Breast epithelium (tissue), 4 donors: ENCODE results near the gene ZNF668. TPM values are rescaled to one million over a fixed set of nuclear protein-coding genes. Genes with fewer than 3 reads are reported as not detected.

Experiments
- DNase-seq, 2 donors: peaks; one replicate each; pipeline ENCODE4 v3.0.0-alpha.2; 2019; ENCODE audit warnings: low spot score in 2 of 2
- H3K27ac ChIP-seq, 2 donors: fragments of 200-600 bp; sonication (generic) in 1 of 2; one replicate each; pipeline ENCODE4 v1.5.1; 2016 to 2019; ENCODE audit warnings: mild to moderate bottlenecking in 1 of 2
- H3K27me3 ChIP-seq, 2 donors: fragments of 200-600 bp; sonication (generic) in 1 of 2; one replicate each; pipeline versions ENCODE4 v1.5.1 to v1.6.0; 2017 to 2019; ENCODE audit warnings: control low read depth in 1 of 2, mild to moderate bottlenecking in 1 of 2
- H3K36me3 ChIP-seq: fragments of 200-600 bp; one replicate; pipeline ENCODE4 v1.5.1; 2019
- H3K4me1 ChIP-seq, 2 donors: fragments of 200-600 bp; sonication (generic); one replicate each; pipeline ENCODE4 v1.5.1; 2016 to 2019; ENCODE audit warnings: control low read depth in 1 of 2
- H3K4me3 ChIP-seq, 3 donors: fragments of 200-600 bp; sonication (generic); 1 replicate in 2 of 3; 2 replicates in 1 of 3; pipeline ENCODE4 v1.5.1; 2016 to 2019; ENCODE audit warnings: mild to moderate bottlenecking in 3 of 3, moderate library complexity in 2 of 3
- H3K9me3 ChIP-seq, 2 donors: fragments of 200-600 bp; sonication (generic) in 1 of 2; one replicate each; pipeline ENCODE4 v1.5.1; 2016 to 2019; ENCODE audit warnings: control low read depth in 1 of 2
- POLR2A ChIP-seq: fragments of 450-650 bp; IDR thresholded peaks from one replicate; pipeline ENCODE4 v1.6.1; 2016; ENCODE audit warnings: antibody characterized with exemption, mild to moderate bottlenecking, moderate library complexity
- POLR2AphosphoS5 ChIP-seq, 3 donors: sonication (generic); formaldehyde crosslinking; IDR thresholded peaks; one replicate each; pipeline ENCODE4 v1.6.1; 2017; ENCODE audit warnings: antibody characterized with exemption in 3 of 3
- intact Hi-C: fragments of 100-400 bp; cut with DNase I; formaldehyde crosslinking; loops from one replicate; pipeline ENCODE4 v1.15.1; 2023; ENCODE audit warnings: low total_unique reads
- total RNA-seq, 3 donors: library from RNA; depleted of rRNA; stranded (reverse); fragments of >200 nt; gene quantifications; one replicate each; pipeline ENCODE4 v1.1.0, GENCODE V29; 2016
- TF ChIP-seq, protein P1 (sequence below), 3 donors: fragments of 450-650 bp; IDR thresholded peaks; one replicate each; pipeline ENCODE4 v1.5.1; 2016 to 2017; ENCODE audit warnings: antibody characterized with exemption in 3 of 3, mild to moderate bottlenecking in 3 of 3, moderate library complexity in 3 of 3

Gene ZNF668
- total RNA-seq, 3 donors from 2014 or later, result 6.7 to 8.9 (median 8.8) TPM

DNA sequence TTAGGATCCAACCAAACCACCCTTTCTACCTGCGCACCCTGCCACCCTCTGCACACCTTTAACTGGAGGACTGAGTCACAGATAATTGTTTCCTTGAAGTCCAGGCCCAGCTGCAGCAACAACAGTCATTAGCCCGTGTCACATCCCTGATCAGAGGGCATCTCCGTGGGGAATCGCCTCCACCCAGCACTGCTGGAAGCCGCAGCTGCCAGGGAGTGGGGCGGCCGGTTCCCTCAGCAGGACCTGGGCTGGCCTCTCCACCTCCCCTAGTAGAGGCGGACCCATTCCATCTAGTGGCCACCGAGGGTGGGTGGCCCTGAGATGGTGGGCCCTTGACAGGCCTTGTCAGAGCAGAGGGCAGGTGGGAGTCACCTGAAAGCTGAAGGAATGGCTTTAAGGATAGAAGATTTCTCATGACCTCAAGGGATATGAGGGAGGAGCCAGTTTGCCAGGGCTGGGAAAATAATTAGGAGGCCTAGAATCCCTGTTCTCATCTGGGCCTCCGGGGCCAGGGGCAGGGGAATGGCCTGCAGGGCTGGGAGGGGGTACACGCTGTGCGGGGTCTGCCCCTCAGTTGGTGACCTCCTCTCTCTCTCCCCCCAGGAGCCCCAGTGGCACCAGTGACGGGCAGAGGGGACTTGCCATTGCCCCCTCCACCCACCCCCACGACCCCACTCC is 8.5 kb upstream of the ZNF668 start:
- H3K4me3 ChIP-seq, result no peak overlapping the region
- H3K4me1 ChIP-seq, result no peaks in the 10 kb centered on the region
- DNase-seq, result no peak
- H3K27ac ChIP-seq, result no peak overlapping the region
- TF ChIP-seq, protein P1, sequence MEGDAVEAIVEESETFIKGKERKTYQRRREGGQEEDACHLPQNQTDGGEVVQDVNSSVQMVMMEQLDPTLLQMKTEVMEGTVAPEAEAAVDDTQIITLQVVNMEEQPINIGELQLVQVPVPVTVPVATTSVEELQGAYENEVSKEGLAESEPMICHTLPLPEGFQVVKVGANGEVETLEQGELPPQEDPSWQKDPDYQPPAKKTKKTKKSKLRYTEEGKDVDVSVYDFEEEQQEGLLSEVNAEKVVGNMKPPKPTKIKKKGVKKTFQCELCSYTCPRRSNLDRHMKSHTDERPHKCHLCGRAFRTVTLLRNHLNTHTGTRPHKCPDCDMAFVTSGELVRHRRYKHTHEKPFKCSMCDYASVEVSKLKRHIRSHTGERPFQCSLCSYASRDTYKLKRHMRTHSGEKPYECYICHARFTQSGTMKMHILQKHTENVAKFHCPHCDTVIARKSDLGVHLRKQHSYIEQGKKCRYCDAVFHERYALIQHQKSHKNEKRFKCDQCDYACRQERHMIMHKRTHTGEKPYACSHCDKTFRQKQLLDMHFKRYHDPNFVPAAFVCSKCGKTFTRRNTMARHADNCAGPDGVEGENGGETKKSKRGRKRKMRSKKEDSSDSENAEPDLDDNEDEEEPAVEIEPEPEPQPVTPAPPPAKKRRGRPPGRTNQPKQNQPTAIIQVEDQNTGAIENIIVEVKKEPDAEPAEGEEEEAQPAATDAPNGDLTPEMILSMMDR (IDR thresholded peaks at IDR 0.05), result no peak
- TF ChIP-seq POLR2A (no peak), POLR2AphosphoS5 (IDR thresholded peaks at IDR 0.05) (no peak)
- no peaks in the 10 kb centered on the region for H3K9me3 ChIP-seq
- no peaks in the 10 kb centered on the region for H3K27me3 ChIP-seq
- intact Hi-C loops, result no loop called here
- no peaks in the 10 kb centered on the region for H3K36me3 ChIP-seq

DNA sequence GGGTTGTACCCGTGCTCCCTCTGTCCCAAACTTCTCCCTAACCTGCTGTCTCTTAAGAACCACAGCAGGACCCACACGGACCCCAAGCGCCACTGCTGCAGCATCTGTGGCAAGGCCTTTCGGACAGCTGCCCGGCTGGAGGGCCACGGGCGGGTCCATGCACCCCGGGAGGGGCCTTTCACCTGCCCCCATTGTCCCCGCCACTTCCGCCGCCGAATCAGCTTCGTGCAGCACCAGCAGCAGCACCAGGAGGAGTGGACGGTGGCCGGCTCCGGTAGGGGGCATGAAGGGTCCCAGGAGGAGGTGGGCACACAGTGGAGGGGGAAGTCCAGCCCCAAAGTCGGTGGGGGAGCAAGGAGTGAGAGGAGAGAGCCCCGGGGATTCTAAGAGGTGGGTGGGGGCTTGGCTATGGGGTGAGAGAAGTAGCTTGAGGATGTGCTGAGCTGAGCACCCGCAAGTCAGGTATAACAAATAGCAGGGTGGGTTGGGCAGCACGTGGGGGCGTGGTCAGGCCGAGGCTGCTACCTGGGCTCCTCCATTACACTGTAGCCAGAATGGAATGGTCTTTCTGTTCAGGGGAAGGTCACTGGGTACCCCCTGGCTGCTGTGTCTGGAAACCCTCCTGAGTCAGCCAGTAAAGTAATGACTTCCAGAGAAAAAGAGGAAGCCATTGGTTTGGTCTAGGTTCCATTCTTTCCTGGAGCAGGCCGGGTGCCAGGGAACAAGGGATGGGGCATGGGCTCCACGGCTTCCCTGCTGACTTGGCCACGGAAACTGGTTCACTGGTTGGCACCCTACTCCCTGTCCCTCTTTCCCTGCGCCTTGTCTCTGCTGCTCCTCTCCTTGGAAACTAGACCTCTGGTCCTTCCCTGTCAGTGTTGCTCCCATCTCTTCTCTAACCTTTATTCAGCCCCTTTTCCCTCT is 7.7 kb upstream of the ZNF668 start:
- intact Hi-C loops, result no loop called here

DNA sequence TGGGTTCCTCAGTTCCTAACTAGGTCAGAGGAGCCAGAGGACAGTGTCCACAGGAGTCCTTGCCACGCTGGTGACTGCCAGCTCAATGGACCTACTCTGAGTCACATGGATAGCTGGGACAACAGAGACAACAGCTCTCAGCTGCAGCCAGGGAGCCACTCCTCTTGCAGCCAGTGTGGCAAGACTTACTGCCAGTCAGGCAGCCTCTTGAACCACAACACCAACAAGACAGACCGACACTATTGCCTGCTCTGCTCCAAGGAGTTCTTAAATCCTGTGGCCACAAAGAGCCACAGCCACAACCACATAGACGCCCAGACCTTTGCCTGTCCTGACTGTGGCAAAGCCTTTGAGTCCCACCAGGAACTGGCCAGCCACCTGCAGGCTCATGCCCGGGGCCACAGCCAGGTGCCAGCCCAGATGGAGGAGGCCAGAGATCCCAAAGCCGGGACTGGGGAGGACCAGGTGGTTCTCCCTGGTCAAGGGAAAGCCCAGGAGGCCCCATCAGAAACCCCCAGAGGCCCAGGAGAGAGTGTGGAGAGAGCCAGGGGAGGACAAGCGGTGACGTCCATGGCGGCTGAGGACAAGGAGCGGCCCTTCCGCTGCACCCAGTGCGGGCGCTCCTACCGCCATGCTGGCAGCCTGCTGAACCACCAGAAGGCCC is 6.8 kb upstream of the ZNF668 start:
- no peak for TF ChIP-seq POLR2AphosphoS5 (IDR thresholded peaks at IDR 0.05)
- TF ChIP-seq, protein P1 (IDR thresholded peaks at IDR 0.05), result no peak
- no peak for TF ChIP-seq POLR2A
- no peaks in the 10 kb centered on the region for H3K27me3 ChIP-seq
- no peaks in the 10 kb centered on the region for H3K9me3 ChIP-seq
- no peaks in the 10 kb centered on the region for H3K36me3 ChIP-seq
- no peaks in the 10 kb centered on the region for H3K4me1 ChIP-seq
- H3K4me3 ChIP-seq, result no peak overlapping the region
- no peak overlapping the region for H3K27ac ChIP-seq
- intact Hi-C loops, result no loop called here
- no peak for DNase-seq

More for the DNA sequence above, 7.7 kb upstream of the ZNF668 start:
- H3K4me1 ChIP-seq, result no peaks in the 10 kb centered on the region
- H3K27me3 ChIP-seq, result no peaks in the 10 kb centered on the region
- TF ChIP-seq POLR2A (no peak), POLR2AphosphoS5 (IDR thresholded peaks at IDR 0.05) (no peak)
- TF ChIP-seq, protein P1 (IDR thresholded peaks at IDR 0.05), result no peak
- H3K9me3 ChIP-seq, result no peaks in the 10 kb centered on the region
- DNase-seq, result no peak
- no peaks in the 10 kb centered on the region for H3K36me3 ChIP-seq
- H3K27ac ChIP-seq, result no peak overlapping the region
- no peak overlapping the region for H3K4me3 ChIP-seq

DNA sequence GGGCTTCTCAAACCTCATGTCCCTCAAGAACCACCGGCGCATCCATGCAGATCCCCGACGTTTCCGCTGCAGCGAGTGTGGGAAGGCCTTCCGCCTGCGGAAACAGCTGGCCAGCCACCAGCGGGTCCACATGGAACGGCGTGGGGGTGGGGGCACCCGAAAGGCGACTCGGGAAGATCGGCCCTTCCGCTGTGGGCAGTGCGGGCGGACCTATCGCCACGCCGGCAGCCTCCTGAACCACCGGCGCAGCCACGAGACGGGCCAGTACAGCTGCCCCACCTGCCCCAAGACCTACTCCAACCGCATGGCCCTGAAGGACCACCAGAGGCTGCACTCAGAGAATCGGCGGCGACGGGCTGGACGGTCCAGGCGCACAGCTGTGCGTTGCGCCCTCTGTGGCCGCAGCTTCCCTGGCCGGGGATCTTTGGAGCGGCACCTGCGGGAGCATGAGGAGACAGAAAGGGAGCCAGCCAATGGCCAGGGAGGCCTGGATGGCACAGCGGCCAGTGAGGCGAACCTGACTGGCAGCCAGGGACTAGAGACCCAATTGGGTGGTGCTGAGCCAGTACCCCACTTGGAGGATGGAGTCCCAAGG is 6.1 kb upstream of the ZNF668 start:
- no peaks in the 10 kb centered on the region for H3K9me3 ChIP-seq
- no peaks in the 10 kb centered on the region for H3K4me1 ChIP-seq
- TF ChIP-seq, protein P1 (IDR thresholded peaks at IDR 0.05), result no peak
- TF ChIP-seq POLR2AphosphoS5 (IDR thresholded peaks at IDR 0.05) (no peak), POLR2A (no peak)
- DNase-seq, result no peak
- no peaks in the 10 kb centered on the region for H3K36me3 ChIP-seq
- H3K4me3 ChIP-seq, result no peak overlapping the region
- intact Hi-C loops, result no loop called here
- no peak overlapping the region for H3K27ac ChIP-seq
- H3K27me3 ChIP-seq, result no peaks in the 10 kb centered on the region
